ENCODE measurements around the gene LPO.

GRCh38 chr17:58268326-58268725 is 29.9 kb downstream of the LPO start:
- TF ChIP-seq CTCF (IDR thresholded peaks at IDR 0.05; ENCODE audit: poor library complexity) (no peak), EZH2 (IDR thresholded peaks at IDR 0.05; ENCODE audit: borderline replicate concordance) (no peak)

Data from hepatocyte (in vitro differentiated cells).